Peyer's patch (tissue), 4 donors: Measurements from ENCODE around the gene IL21R.

Experiments
- CTCF ChIP-seq, 6 experiments: fragments of 450-650 bp in 4 of 6; fragments of 200-600 bp in 2 of 6; sonication (generic) in 1 of 6; IDR thresholded peaks; one replicate each; pipeline ENCODE4 v1.5.1; 2017 to 2019; ENCODE audit warnings: antibody characterized with exemption in 6 of 6, mild to moderate bottlenecking in 3 of 6, moderate library complexity in 1 of 6
- POLR2A ChIP-seq, 2 donors: fragments of 450-650 bp; IDR thresholded peaks; one replicate each; pipeline ENCODE4 v1.5.1; 2017; ENCODE audit warnings: antibody characterized with exemption in 2 of 2, mild to moderate bottlenecking in 2 of 2, moderate library complexity in 2 of 2

GRCh38 chr16:27366687-27367460 is 35.1 kb upstream of the IL21R start:
- TF ChIP-seq CTCF (IDR thresholded peaks at IDR 0.05): no peak
- no peak for TF ChIP-seq POLR2A (IDR thresholded peaks at IDR 0.05)
